Mucosa of rectum (tissue), 2 donors: ENCODE results near the gene CFDP1.

ENCODE experiments used
- H3K27ac ChIP-seq, 2 donors: one replicate each; pipeline ENCODE4 v1.7.0; 2013; ENCODE audit warnings: inconsistent platforms in 2 of 2, low read depth in 2 of 2, low read length in 2 of 2
- H3K27me3 ChIP-seq, 2 donors: one replicate each; pipeline ENCODE4 v1.7.0; 2013; ENCODE audit warnings: low read length in 2 of 2; ENCODE audit not compliant: control insufficient read depth in 2 of 2, insufficient read depth in 2 of 2
- H3K36me3 ChIP-seq, 2 donors: one replicate each; pipeline ENCODE4 v1.7.0; 2013; ENCODE audit warnings: low read length in 2 of 2; ENCODE audit not compliant: control insufficient read depth in 2 of 2, insufficient read depth in 2 of 2
- H3K4me1 ChIP-seq, 2 donors: one replicate each; pipeline ENCODE4 v1.7.0; 2013; ENCODE audit warnings: low read length in 2 of 2, mild to moderate bottlenecking in 1 of 2; ENCODE audit not compliant: control insufficient read depth in 2 of 2, insufficient read depth in 2 of 2
- H3K4me3 ChIP-seq, 2 donors: one replicate each; pipeline ENCODE4 v1.7.0; 2013; ENCODE audit warnings: low read length in 2 of 2
- H3K9ac ChIP-seq, 2 donors: one replicate each; pipeline ENCODE4 v1.7.0; 2013; ENCODE audit warnings: low read length in 2 of 2, low read depth in 1 of 2, mild to moderate bottlenecking in 1 of 2
- H3K9me3 ChIP-seq, 2 donors: one replicate each; pipeline ENCODE4 v1.7.0; 2013; ENCODE audit warnings: low read length in 2 of 2; ENCODE audit not compliant: control insufficient read depth in 2 of 2
- donor health status: healthy.
- donor health status: Normal muscosa, but diverticular disease.

Gene CFDP1

GRCh38 chr16:75343941-75344340 is 89.4 kb downstream of the CFDP1 start:
- Histone ChIP-seq H3K27ac (no peak overlapping the region), H3K4me3 (no peak overlapping the region), H3K4me1 (peaks cover 16 to 20% of the 10 kb centered on the region in 2 donors), H3K27me3 (no peaks in the 10 kb centered on the region), H3K9ac (no peak overlapping the region), H3K36me3 (no peaks in the 10 kb centered on the region), H3K9me3 (no peaks in the 10 kb centered on the region)

GRCh38 chr16:75343286-75343685 is 90.0 kb downstream of the CFDP1 start:
- H3K4me3 ChIP-seq: no peak overlapping the region
- H3K36me3 ChIP-seq: no peaks in the 10 kb centered on the region
- no peak overlapping the region for H3K27ac ChIP-seq
- H3K9me3 ChIP-seq: no peaks in the 10 kb centered on the region
- no peak overlapping the region for H3K9ac ChIP-seq
- peaks cover 16 to 20% of the 10 kb centered on the region in 2 donors for H3K4me1 ChIP-seq
- H3K27me3 ChIP-seq: no peaks in the 10 kb centered on the region

GRCh38 chr16:75342308-75342811 is 90.9 kb downstream of the CFDP1 start:
- Histone ChIP-seq H3K4me1 (peaks cover 16 to 20% of the 10 kb centered on the region in 2 donors), H3K27me3 (no peaks in the 10 kb centered on the region), H3K36me3 (no peaks in the 10 kb centered on the region), H3K27ac (peak overlapping the region in 1 of 2 donors; percentile 40), H3K4me3 (no peak overlapping the region), H3K9me3 (no peaks in the 10 kb centered on the region), H3K9ac (no peak overlapping the region)

GRCh38 chr16:75341564-75342307 is 91.6 kb downstream of the CFDP1 start:
- H3K27me3 ChIP-seq: no peaks in the 10 kb centered on the region

GRCh38 chr16:75340741-75341491 is 92.4 kb downstream of the CFDP1 start:
- Histone ChIP-seq H3K36me3 (no peaks in the 10 kb centered on the region), H3K9me3 (no peaks in the 10 kb centered on the region), H3K9ac (no peak overlapping the region), H3K4me3 (no peak overlapping the region), H3K4me1 (peaks cover 16 to 20% of the 10 kb centered on the region in 2 donors), H3K27ac (no peak overlapping the region), H3K27me3 (no peaks in the 10 kb centered on the region)

More at GRCh38 chr16:75341564-75342307, 91.6 kb downstream of the CFDP1 start:
- Histone ChIP-seq H3K9ac (no peak overlapping the region), H3K36me3 (no peaks in the 10 kb centered on the region), H3K4me3 (no peak overlapping the region), H3K9me3 (no peaks in the 10 kb centered on the region), H3K4me1 (peaks cover 16 to 20% of the 10 kb centered on the region in 2 donors), H3K27ac (peak overlapping the region in 1 of 2 donors; percentile 40)

- H3K9me3 ChIP-seq: no peaks in the 10 kb centered on the region
- no peaks in the 10 kb centered on the region for H3K36me3 ChIP-seq
- no peaks in the 10 kb centered on the region for H3K27me3 ChIP-seq
- no peak overlapping the region for H3K9ac ChIP-seq
- H3K4me1 ChIP-seq: peaks cover 11 to 12% of the 10 kb centered on the region in 2 donors
- H3K4me3 ChIP-seq: no peak overlapping the region
- H3K27ac ChIP-seq: no peak overlapping the region
Observed at GRCh38 chr16:75337430-75337829, 95.9 kb downstream of the CFDP1 start.

GRCh38 chr16:75336521-75336920 is 96.8 kb downstream of the CFDP1 start:
- H3K9me3 ChIP-seq: no peaks in the 10 kb centered on the region
- H3K9ac ChIP-seq: no peak overlapping the region
- H3K4me1 ChIP-seq: peaks cover 3% of the 10 kb centered on the region in 2 donors
- H3K36me3 ChIP-seq: no peaks in the 10 kb centered on the region
- no peaks in the 10 kb centered on the region for H3K27me3 ChIP-seq
- H3K27ac ChIP-seq: no peak overlapping the region
- H3K4me3 ChIP-seq: no peak overlapping the region

- no peaks in the 10 kb centered on the region for H3K4me1 ChIP-seq
- H3K9me3 ChIP-seq: no peaks in the 10 kb centered on the region
- H3K36me3 ChIP-seq: no peaks in the 10 kb centered on the region
- no peak overlapping the region for H3K9ac ChIP-seq
- no peak overlapping the region for H3K4me3 ChIP-seq
- H3K27me3 ChIP-seq: no peaks in the 10 kb centered on the region
- H3K27ac ChIP-seq: no peak overlapping the region
Observed at GRCh38 chr16:75333721-75334163, 99.6 kb downstream of the CFDP1 start.

GRCh38 chr16:75329943-75330342 is 103.4 kb downstream of the CFDP1 start:
- H3K27me3 ChIP-seq: peaks cover 0 to 1% of the 10 kb centered on the region in 2 donors
- H3K9me3 ChIP-seq: no peaks in the 10 kb centered on the region
- H3K9ac ChIP-seq: no peak overlapping the region
- no peaks in the 10 kb centered on the region for H3K4me1 ChIP-seq
- H3K4me3 ChIP-seq: no peak overlapping the region
- no peaks in the 10 kb centered on the region for H3K36me3 ChIP-seq
- H3K27ac ChIP-seq: no peak overlapping the region

GRCh38 chr16:75326333-75326732 is 107.0 kb downstream of the CFDP1 start:
- no peaks in the 10 kb centered on the region for H3K4me1 ChIP-seq
- H3K27ac ChIP-seq: no peak overlapping the region
- H3K36me3 ChIP-seq: no peaks in the 10 kb centered on the region
- H3K4me3 ChIP-seq: no peak overlapping the region
- H3K9me3 ChIP-seq: no peaks in the 10 kb centered on the region
- no peak overlapping the region for H3K9ac ChIP-seq
- peaks cover 0 to 3% of the 10 kb centered on the region in 2 donors for H3K27me3 ChIP-seq
